Measurements from ENCODE around the gene SLC4A1AP. TPM values are rescaled to one million over a fixed set of nuclear protein-coding genes. Genes with fewer than 3 reads are reported as not detected.
A peak's percentile ranks its signal among the peaks of the same experiment; 100 is the strongest.

Gene SLC4A1AP
- total and polyA plus RNA-seq, 5 experiments from 2014 or later: 25.3 to 28.6 (median 27.6) TPM

- H3K4me1 Mint-ChIP-seq: peaks cover 3 to 12% (median 7%) of the 10 kb centered on the region in 4 donors
- POLR2A ChIA-PET: no interaction called here
- H3K27me3 Mint-ChIP-seq: no peaks in the 10 kb centered on the region
- no peak overlapping the region for H3K4me3 Mint-ChIP-seq
- no peak for DNase-seq
- no peaks in the 10 kb centered on the region for H3K9me3 Mint-ChIP-seq
- peak overlapping the region in 1 of 10 donors; percentile 19 for H3K27ac Mint-ChIP-seq
- H3K36me3 Mint-ChIP-seq: no peaks in the 10 kb centered on the region
- no peak for ATAC-seq
These were observed 65.9 kb downstream of the SLC4A1AP start for GRCh38 chr2:27729614-27730013.

GRCh38 chr2:27730261-27730662 is 66.6 kb downstream of the SLC4A1AP start:
- ATAC-seq: no peak
- H3K4me3 Mint-ChIP-seq: no peak overlapping the region
- no peak for DNase-seq
- no peaks in the 10 kb centered on the region for H3K27me3 Mint-ChIP-seq
- no peaks in the 10 kb centered on the region for H3K36me3 Mint-ChIP-seq
- H3K4me1 Mint-ChIP-seq: peaks cover 7 to 17% (median 12%) of the 10 kb centered on the region in 4 donors
- no peaks in the 10 kb centered on the region for H3K9me3 Mint-ChIP-seq
- POLR2A ChIA-PET: no interaction called here
- H3K27ac Mint-ChIP-seq: no peak overlapping the region

GRCh38 chr2:27730980-27731691 is 67.4 kb downstream of the SLC4A1AP start:
- no peaks in the 10 kb centered on the region for H3K27me3 Mint-ChIP-seq
- no peak for DNase-seq

GRCh38 chr2:27734305-27734704 is 70.6 kb downstream of the SLC4A1AP start:
- ATAC-seq: no peak

More at GRCh38 chr2:27730980-27731691, 67.4 kb downstream of the SLC4A1AP start:
- Mint-ChIP-seq H3K4me1 (peaks cover 7 to 21% (median 17%) of the 10 kb centered on the region in 4 donors), H3K9me3 (no peaks in the 10 kb centered on the region), H3K36me3 (no peaks in the 10 kb centered on the region), H3K4me3 (no peak overlapping the region), H3K27ac (peak overlapping the region in 2 of 10 donors; percentile 24 to 56)
- POLR2A ChIA-PET: no interaction called here
- no peak for ATAC-seq

GRCh38 chr2:27735263-27735904 is 71.7 kb downstream of the SLC4A1AP start:
- Mint-ChIP-seq H3K9me3 (peaks cover 0 to 2% (median 0%) of the 10 kb centered on the region in 9 donors), H3K27me3 (no peaks in the 10 kb centered on the region), H3K27ac (peak overlapping the region in 7 of 10 donors; percentile 10 to 83 (median 69)), H3K36me3 (no peaks in the 10 kb centered on the region), H3K4me1 (peaks cover 5 to 17% (median 14%) of the 10 kb centered on the region in 4 donors), H3K4me3 (peak overlapping the region; percentile 65 to 81 (median 78))
- ATAC-seq (peak; percentile 93 to 96), DNase-seq (peak in 9 of 10 donors; percentile 25 to 74 (median 53))
- POLR2A ChIA-PET: interaction anchor here (0.6 kb wide), 1 partner anchor 72 kb away, joined by 3 read pairs; the partner anchor contains the start of genes SLC4A1AP and SUPT7L

More at GRCh38 chr2:27734305-27734704, 70.6 kb downstream of the SLC4A1AP start:
- DNase-seq: no peak
- Mint-ChIP-seq H3K9me3 (peaks cover 0 to 2% (median 0%) of the 10 kb centered on the region in 9 donors), H3K4me1 (peaks cover 7 to 18% (median 14%) of the 10 kb centered on the region in 4 donors), H3K27ac (peak overlapping the region in 3 of 10 donors; percentile 21 to 72 (median 44)), H3K36me3 (no peaks in the 10 kb centered on the region), H3K4me3 (peak overlapping the region in 5 of 10 donors; percentile 5 to 78 (median 38)), H3K27me3 (no peaks in the 10 kb centered on the region)
- POLR2A ChIA-PET: interaction anchor here (0.5 kb wide), 1 partner anchor 184 kb away, joined by 5 read pairs; no protein-coding TSS in a partner anchor

GRCh38 chr2:27736031-27736889 is 72.6 kb downstream of the SLC4A1AP start:
- DNase-seq (no peak), ATAC-seq (no peak)
- Mint-ChIP-seq H3K36me3 (no peaks in the 10 kb centered on the region), H3K4me1 (peaks cover 4 to 17% (median 14%) of the 10 kb centered on the region in 4 donors), H3K4me3 (peak overlapping the region; percentile 52 to 78 (median 65)), H3K27me3 (no peaks in the 10 kb centered on the region), H3K27ac (peak overlapping the region in 8 of 10 donors; percentile 4 to 74 (median 44)), H3K9me3 (peaks cover 0 to 2% (median 0%) of the 10 kb centered on the region in 9 donors)
- POLR2A ChIA-PET: no interaction called here

GRCh38 chr2:27736890-27737204 is 73.2 kb downstream of the SLC4A1AP start:
- peaks cover 0 to 2% (median 0%) of the 10 kb centered on the region in 9 donors for H3K9me3 Mint-ChIP-seq
- peak overlapping the region in 7 of 10 donors; percentile 7 to 78 (median 50) for H3K4me3 Mint-ChIP-seq
- ATAC-seq: no peak
- DNase-seq: no peak
- POLR2A ChIA-PET: no interaction called here
- H3K36me3 Mint-ChIP-seq: no peaks in the 10 kb centered on the region
- H3K27ac Mint-ChIP-seq: peak overlapping the region in 3 of 10 donors; percentile 41 to 65 (median 56)
- H3K4me1 Mint-ChIP-seq: peaks cover 4 to 17% (median 14%) of the 10 kb centered on the region in 4 donors
- no peaks in the 10 kb centered on the region for H3K27me3 Mint-ChIP-seq

- H3K27ac Mint-ChIP-seq: no peak overlapping the region
- no peak overlapping the region for H3K4me3 Mint-ChIP-seq
- no peaks in the 10 kb centered on the region for H3K36me3 Mint-ChIP-seq
- DNase-seq (no peak), ATAC-seq (no peak)
- H3K27me3 Mint-ChIP-seq: no peaks in the 10 kb centered on the region
- POLR2A ChIA-PET: no interaction called here
- H3K4me1 Mint-ChIP-seq: peaks cover 4 to 17% (median 14%) of the 10 kb centered on the region in 4 donors
- peaks cover 0 to 2% (median 0%) of the 10 kb centered on the region in 9 donors for H3K9me3 Mint-ChIP-seq
These were observed 74.1 kb downstream of the SLC4A1AP start for GRCh38 chr2:27737676-27738348.

- H3K9me3 Mint-ChIP-seq: peaks cover 0 to 2% (median 0%) of the 10 kb centered on the region in 9 donors
- POLR2A ChIA-PET: no interaction called here
These were observed 74.8 kb downstream of the SLC4A1AP start for GRCh38 chr2:27738349-27739057.

GRCh38 chr2:27739058-27739373 is 75.3 kb downstream of the SLC4A1AP start:
- POLR2A ChIA-PET: no interaction called here
- no peak overlapping the region for H3K27ac Mint-ChIP-seq
- no peaks in the 10 kb centered on the region for H3K36me3 Mint-ChIP-seq
- ATAC-seq: no peak
- H3K4me3 Mint-ChIP-seq: no peak overlapping the region
- H3K9me3 Mint-ChIP-seq: peaks cover 0 to 2% (median 0%) of the 10 kb centered on the region in 9 donors
- no peak for DNase-seq
- peaks cover 0 to 1% (median 0%) of the 10 kb centered on the region in 5 donors for H3K27me3 Mint-ChIP-seq
- H3K4me1 Mint-ChIP-seq: peaks cover 4 to 17% (median 14%) of the 10 kb centered on the region in 4 donors

More at GRCh38 chr2:27738349-27739057, 74.8 kb downstream of the SLC4A1AP start:
- no peak overlapping the region for H3K27ac Mint-ChIP-seq
- H3K4me3 Mint-ChIP-seq: no peak overlapping the region
- H3K36me3 Mint-ChIP-seq: no peaks in the 10 kb centered on the region
- peaks cover 4 to 17% (median 14%) of the 10 kb centered on the region in 4 donors for H3K4me1 Mint-ChIP-seq
- DNase-seq: no peak
- no peaks in the 10 kb centered on the region for H3K27me3 Mint-ChIP-seq
- ATAC-seq: no peak

GRCh38 chr2:27741673-27742072 is 78.0 kb downstream of the SLC4A1AP start:
- Mint-ChIP-seq H3K27ac (no peak overlapping the region), H3K36me3 (peaks cover 0 to 4% (median 0%) of the 10 kb centered on the region in 3 donors), H3K4me1 (peaks cover 0 to 4% (median 0%) of the 10 kb centered on the region in 4 donors), H3K4me3 (no peak overlapping the region), H3K9me3 (peaks cover 0 to 3% (median 0%) of the 10 kb centered on the region in 9 donors), H3K27me3 (peaks cover 0 to 3% (median 0%) of the 10 kb centered on the region in 5 donors)
- DNase-seq (no peak), ATAC-seq (no peak)
- POLR2A ChIA-PET: no interaction called here
